Measurements from ENCODE around the gene CYP4Z1. TPM values are rescaled to one million over a fixed set of nuclear protein-coding genes. Genes with fewer than 3 reads are reported as not detected.
"Not testable (repeated sequence)": the region's sequence is repeated elsewhere in the genome, so short reads cannot be mapped to it uniquely, and the experiment has no call there.

Gene CYP4Z1
- total RNA-seq, 1 experiment from 2014 or later = not detected

DNA sequence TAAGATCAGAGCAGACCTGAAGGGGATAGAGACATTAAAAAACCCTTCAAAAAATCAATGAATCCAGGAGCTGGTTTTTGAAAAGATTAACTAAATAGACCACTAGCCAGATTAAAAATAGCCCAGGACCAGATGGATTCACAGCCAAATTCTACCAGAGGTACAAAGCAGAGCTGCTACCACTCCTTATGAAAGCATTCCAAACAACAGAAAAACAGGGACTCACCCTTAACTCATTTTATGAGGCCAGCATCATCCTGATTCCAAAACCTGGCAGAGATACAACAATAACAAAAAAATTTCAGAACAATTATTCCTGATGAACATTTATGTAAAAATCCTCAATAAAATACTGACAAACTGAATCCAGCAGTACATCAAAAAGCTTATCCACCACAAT lies 89.4 kb downstream of the CYP4Z1 start:
- not testable (repeated sequence) for H3K9me3 Mint-ChIP-seq; H3K4me3 Mint-ChIP-seq; H3K79me1 ChIP-seq (ENCODE audit: insufficient read depth, low read depth, low read length, poor library complexity, severe bottlenecking); H3K23me2 ChIP-seq (ENCODE audit: insufficient read length, low read depth, low read length, poor library complexity, severe bottlenecking); H3T11ph ChIP-seq (ENCODE audit: low read length); H3K4me1 ChIP-seq (ENCODE audit: insufficient read depth, low read length); H4K91ac ChIP-seq (ENCODE audit: insufficient read length, low read depth, low read length); H2BK120ac ChIP-seq (ENCODE audit: low read depth, low read length, poor library complexity, severe bottlenecking); H2BK5ac ChIP-seq (ENCODE audit: insufficient read length, low read length); H3K27ac ChIP-seq (ENCODE audit: insufficient read length, low read depth, low read length); DNase-seq; H2BK12ac ChIP-seq (ENCODE audit: insufficient read length, low read depth, low read length); H3K27ac Mint-ChIP-seq; H3K4me2 ChIP-seq (ENCODE audit: insufficient read depth, insufficient read length, low read length); H3K27me3 Mint-ChIP-seq (ENCODE audit: low read depth); H2BK15ac ChIP-seq (ENCODE audit: low read depth, low read length); H3K18ac ChIP-seq (ENCODE audit: insufficient read length, low read depth, low read length); H2AFZ ChIP-seq (ENCODE audit: low read length); H3K79me2 ChIP-seq (ENCODE audit: insufficient read depth, low read length); H4K8ac ChIP-seq (replicated peaks; ENCODE audit: insufficient read length, low read depth, low read length); H2AK5ac ChIP-seq (ENCODE audit: insufficient read length, low read length); H2BK20ac ChIP-seq (ENCODE audit: low read depth, low read length, poor library complexity, severe bottlenecking); H3K27me3 ChIP-seq (ENCODE audit: insufficient read depth, low read length); H3K9me3 ChIP-seq (ENCODE audit: control insufficient read depth, low read depth, low read length); H4K5ac ChIP-seq (ENCODE audit: insufficient read length, low read depth, low read length); H3K4ac ChIP-seq (ENCODE audit: low read depth, low read length); H3K36me3 Mint-ChIP-seq (ENCODE audit: insufficient read depth in 1 of 3, low read depth in 3 of 3); H4K20me1 ChIP-seq (ENCODE audit: control insufficient read depth, insufficient read depth, insufficient read length); H3K56ac ChIP-seq (ENCODE audit: insufficient read length, low read depth, low read length); H3K4me1 Mint-ChIP-seq; H3K9ac ChIP-seq (ENCODE audit: extremely low read depth, insufficient read length, low read length); H3K23ac ChIP-seq (ENCODE audit: insufficient read length, low read depth, low read length); H3K14ac ChIP-seq (ENCODE audit: insufficient read depth, low read length)

DNA sequence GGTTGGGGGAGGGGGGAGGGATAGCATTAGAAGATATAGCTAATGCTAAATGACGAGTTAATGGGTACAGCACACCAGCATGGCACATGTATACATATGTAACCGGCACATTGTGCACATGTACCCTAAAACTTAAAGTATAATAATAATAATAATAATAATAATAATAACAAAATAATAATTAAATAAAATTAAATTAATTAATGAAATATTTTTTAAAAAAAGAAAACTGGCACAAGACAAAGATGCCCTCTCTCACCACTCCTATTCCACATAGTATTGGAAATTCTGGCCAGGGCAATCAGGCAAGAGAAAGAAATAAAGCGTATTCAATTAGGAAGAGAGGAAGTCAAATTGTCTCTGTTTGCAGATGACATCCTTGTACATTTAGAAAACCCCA lies 90.9 kb downstream of the CYP4Z1 start:
- not testable (repeated sequence) for H3K9me3 Mint-ChIP-seq; H2AK5ac ChIP-seq (ENCODE audit: insufficient read length, low read length); H4K20me1 ChIP-seq (ENCODE audit: control insufficient read depth, insufficient read depth, insufficient read length); H3K27me3 ChIP-seq (ENCODE audit: insufficient read depth, low read length); H2BK120ac ChIP-seq (ENCODE audit: low read depth, low read length, poor library complexity, severe bottlenecking); H3K9me3 ChIP-seq (ENCODE audit: control insufficient read depth, low read depth, low read length); H3K79me1 ChIP-seq (ENCODE audit: insufficient read depth, low read depth, low read length, poor library complexity, severe bottlenecking); H3K56ac ChIP-seq (ENCODE audit: insufficient read length, low read depth, low read length); H2BK20ac ChIP-seq (ENCODE audit: low read depth, low read length, poor library complexity, severe bottlenecking); H2BK15ac ChIP-seq (ENCODE audit: low read depth, low read length); H4K8ac ChIP-seq (replicated peaks; ENCODE audit: insufficient read length, low read depth, low read length); H3K27ac Mint-ChIP-seq; H3T11ph ChIP-seq (ENCODE audit: low read length); H2BK12ac ChIP-seq (ENCODE audit: insufficient read length, low read depth, low read length); H3K27ac ChIP-seq (ENCODE audit: insufficient read length, low read depth, low read length); H3K9ac ChIP-seq (ENCODE audit: extremely low read depth, insufficient read length, low read length); H3K23ac ChIP-seq (ENCODE audit: insufficient read length, low read depth, low read length); H3K4me1 Mint-ChIP-seq; H3K18ac ChIP-seq (ENCODE audit: insufficient read length, low read depth, low read length); H4K91ac ChIP-seq (ENCODE audit: insufficient read length, low read depth, low read length); H3K79me2 ChIP-seq (ENCODE audit: insufficient read depth, low read length); H3K4ac ChIP-seq (ENCODE audit: low read depth, low read length); H4K5ac ChIP-seq (ENCODE audit: insufficient read length, low read depth, low read length); H3K36me3 Mint-ChIP-seq (ENCODE audit: insufficient read depth in 1 of 3, low read depth in 3 of 3); H3K4me1 ChIP-seq (ENCODE audit: insufficient read depth, low read length); H2BK5ac ChIP-seq (ENCODE audit: insufficient read length, low read length); H2AFZ ChIP-seq (ENCODE audit: low read length); H3K4me2 ChIP-seq (ENCODE audit: insufficient read depth, insufficient read length, low read length); DNase-seq; H3K4me3 Mint-ChIP-seq; H3K14ac ChIP-seq (ENCODE audit: insufficient read depth, low read length); H3K23me2 ChIP-seq (ENCODE audit: insufficient read length, low read depth, low read length, poor library complexity, severe bottlenecking)
- no CpG with 5 or more reads among the region's 3 CpGs for WGBS (ENCODE audit: extremely low coverage, insufficient read length, low lambda C conversion rate)
- peaks cover 13% of the 10 kb centered on the region for H3K27me3 Mint-ChIP-seq (ENCODE audit: low read depth)

All from H9 (cell line).